Measurements from ENCODE around the gene PGAP6.
"Not testable (repeated sequence)": the region's sequence is repeated elsewhere in the genome, so short reads cannot be mapped to it uniquely, and the experiment has no call there.

The PGAP6 gene

GRCh38 chr16:337975-338575 is 43.7 kb downstream of the PGAP6 start:
- H3K9me3 ChIP-seq (ENCODE audit: control insufficient read depth in 1 of 2, low read length in 2 of 2): no peaks in the 10 kb centered on the region
- no peak overlapping the region for H3K27ac ChIP-seq (ENCODE audit: low read depth, low read length)
- peaks cover 14 to 20% of the 10 kb centered on the region in 2 donors for H3K4me1 ChIP-seq (ENCODE audit: control insufficient read depth in 1 of 2, insufficient read depth in 2 of 2, low read length in 2 of 2)
- H3K9ac ChIP-seq (ENCODE audit: low read depth in 1 of 2, low read length in 2 of 2): no peak overlapping the region
- no peaks in the 10 kb centered on the region for H3K27me3 ChIP-seq (ENCODE audit: control insufficient read depth in 1 of 2, insufficient read depth in 2 of 2, low read length in 2 of 2)
- H3K36me3 ChIP-seq (ENCODE audit: control insufficient read depth in 1 of 2, insufficient read depth in 2 of 2, low read length in 2 of 2): peaks cover 0 to 9% of the 10 kb centered on the region in 2 donors
- no peak overlapping the region for H3K4me3 ChIP-seq (ENCODE audit: low read depth in 1 of 2, low read length in 2 of 2)

GRCh38 chr16:337437-337836 is 44.3 kb downstream of the PGAP6 start:
- no peaks in the 10 kb centered on the region for H3K9me3 ChIP-seq (ENCODE audit: control insufficient read depth in 1 of 2, low read length in 2 of 2)
- no peak overlapping the region for H3K27ac ChIP-seq (ENCODE audit: low read depth, low read length)
- H3K4me1 ChIP-seq (ENCODE audit: control insufficient read depth in 1 of 2, insufficient read depth in 2 of 2, low read length in 2 of 2): peaks cover 14 to 20% of the 10 kb centered on the region in 2 donors
- H3K4me3 ChIP-seq (ENCODE audit: low read depth in 1 of 2, low read length in 2 of 2): no peak overlapping the region
- H3K36me3 ChIP-seq (ENCODE audit: control insufficient read depth in 1 of 2, insufficient read depth in 2 of 2, low read length in 2 of 2): peaks cover 0 to 3% of the 10 kb centered on the region in 2 donors
- H3K27me3 ChIP-seq (ENCODE audit: control insufficient read depth in 1 of 2, insufficient read depth in 2 of 2, low read length in 2 of 2): no peaks in the 10 kb centered on the region
- no peak overlapping the region for H3K9ac ChIP-seq (ENCODE audit: low read depth in 1 of 2, low read length in 2 of 2)

- Histone ChIP-seq H3K4me1 (ENCODE audit: control insufficient read depth in 1 of 2, insufficient read depth in 2 of 2, low read length in 2 of 2) (peaks cover 19 to 23% of the 10 kb centered on the region in 2 donors), H3K4me3 (ENCODE audit: low read depth in 1 of 2, low read length in 2 of 2) (no peak overlapping the region), H3K27me3 (ENCODE audit: control insufficient read depth in 1 of 2, insufficient read depth in 2 of 2, low read length in 2 of 2) (no peaks in the 10 kb centered on the region), H3K9ac (ENCODE audit: low read depth in 1 of 2, low read length in 2 of 2) (no peak overlapping the region), H3K9me3 (ENCODE audit: control insufficient read depth in 1 of 2, low read length in 2 of 2) (no peaks in the 10 kb centered on the region), H3K27ac (ENCODE audit: low read depth, low read length) (no peak overlapping the region), H3K36me3 (ENCODE audit: control insufficient read depth in 1 of 2, insufficient read depth in 2 of 2, low read length in 2 of 2) (no peaks in the 10 kb centered on the region)
These were observed 45.5 kb downstream of the PGAP6 start for GRCh38 chr16:336269-336668.

- not testable (repeated sequence) for H3K27me3 ChIP-seq (ENCODE audit: control insufficient read depth in 1 of 2, insufficient read depth in 2 of 2, low read length in 2 of 2); H3K9me3 ChIP-seq (ENCODE audit: control insufficient read depth in 1 of 2, low read length in 2 of 2); H3K9ac ChIP-seq (ENCODE audit: low read depth in 1 of 2, low read length in 2 of 2); H3K4me3 ChIP-seq (ENCODE audit: low read depth in 1 of 2, low read length in 2 of 2); H3K27ac ChIP-seq (ENCODE audit: low read depth, low read length); H3K36me3 ChIP-seq (ENCODE audit: control insufficient read depth in 1 of 2, insufficient read depth in 2 of 2, low read length in 2 of 2)
- peaks cover 15 to 21% of the 10 kb centered on the region in 2 donors for H3K4me1 ChIP-seq (ENCODE audit: control insufficient read depth in 1 of 2, insufficient read depth in 2 of 2, low read length in 2 of 2)
These were observed 46.7 kb downstream of the PGAP6 start for GRCh38 chr16:334861-335632.

GRCh38 chr16:334164-334832 is 47.5 kb downstream of the PGAP6 start:
- H3K9ac ChIP-seq (ENCODE audit: low read depth in 1 of 2, low read length in 2 of 2); H3K27me3 ChIP-seq (ENCODE audit: control insufficient read depth in 1 of 2, insufficient read depth in 2 of 2, low read length in 2 of 2); H3K27ac ChIP-seq (ENCODE audit: low read depth, low read length); H3K4me3 ChIP-seq (ENCODE audit: low read depth in 1 of 2, low read length in 2 of 2); H3K36me3 ChIP-seq (ENCODE audit: control insufficient read depth in 1 of 2, insufficient read depth in 2 of 2, low read length in 2 of 2); H3K9me3 ChIP-seq (ENCODE audit: control insufficient read depth in 1 of 2, low read length in 2 of 2): not testable (repeated sequence)
- peaks cover 9 to 14% of the 10 kb centered on the region in 2 donors for H3K4me1 ChIP-seq (ENCODE audit: control insufficient read depth in 1 of 2, insufficient read depth in 2 of 2, low read length in 2 of 2)

- H3K27me3 ChIP-seq (ENCODE audit: control insufficient read depth in 1 of 2, insufficient read depth in 2 of 2, low read length in 2 of 2): no peaks in the 10 kb centered on the region
- H3K9me3 ChIP-seq (ENCODE audit: control insufficient read depth in 1 of 2, low read length in 2 of 2): no peaks in the 10 kb centered on the region
- no peak overlapping the region for H3K4me3 ChIP-seq (ENCODE audit: low read depth in 1 of 2, low read length in 2 of 2)
- no peak overlapping the region for H3K27ac ChIP-seq (ENCODE audit: low read depth, low read length)
- H3K4me1 ChIP-seq (ENCODE audit: control insufficient read depth in 1 of 2, insufficient read depth in 2 of 2, low read length in 2 of 2): peaks cover 9 to 14% of the 10 kb centered on the region in 2 donors
- H3K36me3 ChIP-seq (ENCODE audit: control insufficient read depth in 1 of 2, insufficient read depth in 2 of 2, low read length in 2 of 2): no peaks in the 10 kb centered on the region
- H3K9ac ChIP-seq (ENCODE audit: low read depth in 1 of 2, low read length in 2 of 2): no peak overlapping the region
These were observed 48.2 kb downstream of the PGAP6 start for GRCh38 chr16:333406-334094.

GRCh38 chr16:331181-331814 is 50.5 kb downstream of the PGAP6 start:
- peaks cover 21 to 27% of the 10 kb centered on the region in 2 donors for H3K4me1 ChIP-seq (ENCODE audit: control insufficient read depth in 1 of 2, insufficient read depth in 2 of 2, low read length in 2 of 2)
- not testable (repeated sequence) for H3K27me3 ChIP-seq (ENCODE audit: control insufficient read depth in 1 of 2, insufficient read depth in 2 of 2, low read length in 2 of 2); H3K9ac ChIP-seq (ENCODE audit: low read depth in 1 of 2, low read length in 2 of 2); H3K4me3 ChIP-seq (ENCODE audit: low read depth in 1 of 2, low read length in 2 of 2); H3K36me3 ChIP-seq (ENCODE audit: control insufficient read depth in 1 of 2, insufficient read depth in 2 of 2, low read length in 2 of 2); H3K27ac ChIP-seq (ENCODE audit: low read depth, low read length); H3K9me3 ChIP-seq (ENCODE audit: control insufficient read depth in 1 of 2, low read length in 2 of 2)

GRCh38 chr16:330741-331140 is 51.0 kb downstream of the PGAP6 start:
- Histone ChIP-seq H3K9me3 (ENCODE audit: control insufficient read depth in 1 of 2, low read length in 2 of 2) (no peaks in the 10 kb centered on the region), H3K4me1 (ENCODE audit: control insufficient read depth in 1 of 2, insufficient read depth in 2 of 2, low read length in 2 of 2) (peaks cover 23 to 29% of the 10 kb centered on the region in 2 donors), H3K9ac (ENCODE audit: low read depth in 1 of 2, low read length in 2 of 2) (no peak overlapping the region), H3K4me3 (ENCODE audit: low read depth in 1 of 2, low read length in 2 of 2) (no peak overlapping the region), H3K36me3 (ENCODE audit: control insufficient read depth in 1 of 2, insufficient read depth in 2 of 2, low read length in 2 of 2) (no peaks in the 10 kb centered on the region), H3K27ac (ENCODE audit: low read depth, low read length) (no peak overlapping the region), H3K27me3 (ENCODE audit: control insufficient read depth in 1 of 2, insufficient read depth in 2 of 2, low read length in 2 of 2) (no peaks in the 10 kb centered on the region)

- no peaks in the 10 kb centered on the region for H3K36me3 ChIP-seq (ENCODE audit: control insufficient read depth in 1 of 2, insufficient read depth in 2 of 2, low read length in 2 of 2)
- no peak overlapping the region for H3K27ac ChIP-seq (ENCODE audit: low read depth, low read length)
- H3K4me1 ChIP-seq (ENCODE audit: control insufficient read depth in 1 of 2, insufficient read depth in 2 of 2, low read length in 2 of 2): peaks cover 24 to 29% of the 10 kb centered on the region in 2 donors
- no peaks in the 10 kb centered on the region for H3K27me3 ChIP-seq (ENCODE audit: control insufficient read depth in 1 of 2, insufficient read depth in 2 of 2, low read length in 2 of 2)
- H3K9me3 ChIP-seq (ENCODE audit: control insufficient read depth in 1 of 2, low read length in 2 of 2): no peaks in the 10 kb centered on the region
- H3K4me3 ChIP-seq (ENCODE audit: low read depth in 1 of 2, low read length in 2 of 2): peak overlapping the region; percentile 36 to 39
- H3K9ac ChIP-seq (ENCODE audit: low read depth in 1 of 2, low read length in 2 of 2): peak overlapping the region in 1 of 2 donors; percentile 13
These were observed 56.2 kb downstream of the PGAP6 start for GRCh38 chr16:325375-326145.
